ENCODE data around the gene ETV1.

DNA sequence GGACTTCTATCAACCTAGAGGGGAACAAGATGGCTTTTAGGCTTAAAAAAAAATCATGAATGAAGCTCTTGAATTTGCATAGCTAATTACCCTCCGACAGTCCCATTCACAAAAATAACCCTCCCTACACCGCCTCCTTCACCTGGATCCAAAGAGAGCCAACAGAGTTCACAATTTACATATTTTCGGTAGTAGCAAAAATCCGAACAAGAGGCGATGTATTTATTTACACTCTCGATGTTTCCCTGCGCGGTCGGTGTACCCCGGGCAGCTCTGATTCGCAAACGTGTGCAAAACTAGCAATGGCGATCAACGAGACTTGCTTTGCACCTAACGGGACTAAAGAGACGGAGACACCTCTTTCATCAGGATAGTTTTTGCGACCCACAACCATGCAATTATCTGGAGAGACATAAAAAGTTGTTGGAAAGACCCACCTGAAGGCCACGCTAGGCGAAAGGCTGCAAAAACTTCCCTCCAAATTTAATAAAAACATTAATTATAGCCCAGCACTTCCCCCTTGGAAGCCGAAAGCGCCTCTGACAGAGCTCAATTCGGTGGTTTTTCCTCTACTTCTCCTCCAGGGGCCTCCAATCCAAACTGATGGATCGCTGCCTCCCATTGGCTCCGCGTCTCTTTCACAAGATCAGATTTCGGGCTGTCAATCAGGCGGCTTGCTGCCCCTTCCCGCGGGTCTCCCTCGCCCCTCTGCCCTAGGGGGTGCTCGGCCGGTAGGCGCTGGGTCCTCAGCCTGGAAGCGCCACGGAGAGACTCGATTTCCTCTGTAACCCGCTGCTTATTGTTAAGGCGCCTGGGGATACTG is at the start of gene ETV1:
- TF ChIP-seq POLR2A (IDR thresholded peaks at IDR 0.05) (no peak), POLR2AphosphoS5 (IDR thresholded peaks at IDR 0.05) (no peak)

Measured in breast epithelium (tissue), 3 donors.